Left ventricle myocardium inferior (tissue), 1 donor: ENCODE data around the gene TMEM109. TPM values are rescaled to one million over a fixed set of nuclear protein-coding genes. Genes with fewer than 3 reads are reported as not detected.

Experiments used
- DNase-seq: peaks from one replicate; pipeline ENCODE4 v3.0.0-alpha.2; 2020
- H3K27ac ChIP-seq: fragments of 200-600 bp; replicated peaks from 2 replicates; pipeline ENCODE4 v1.8.0; 2021
- H3K27me3 ChIP-seq: fragments of 200-600 bp; 2 replicates; pipeline ENCODE4 v1.8.0; 2021; ENCODE audit warnings: low read depth
- H3K36me3 ChIP-seq: fragments of 200-600 bp; 2 replicates; pipeline ENCODE4 v1.8.0; 2021
- H3K4me1 ChIP-seq: fragments of 200-600 bp; 2 replicates; pipeline ENCODE4 v1.8.0; 2021
- H3K4me3 ChIP-seq: fragments of 200-600 bp; 2 replicates; pipeline ENCODE4 v1.8.0; 2021; ENCODE audit warnings: mild to moderate bottlenecking, moderate library complexity
- H3K9me3 ChIP-seq: fragments of 200-600 bp; replicated peaks from 2 replicates; pipeline ENCODE4 v1.8.0; 2021
- intact Hi-C: fragments of 100-400 bp; cut with micrococcal nuclease; formaldehyde crosslinking; loops from one replicate; pipeline ENCODE4 v1.11.0; 2022
- total RNA-seq: library from RNA; stranded (reverse); fragmentation: NEBNext Ultra II Directional; extraction: Animal tissue kit (Norgen Biotek cat#: 25700); gene quantifications from one replicate; pipeline ENCODE4 v1.2.1, GENCODE V29; 2021
- TF ChIP-seq, protein P1 (sequence below): fragments of 200-600 bp; IDR thresholded peaks from 2 replicates; pipeline ENCODE4 v1.8.0; 2021; ENCODE audit warnings: antibody characterized with exemption, mild to moderate bottlenecking, borderline replicate concordance
- donor health status: DM: no; HTN: yes; CAD: no; lungs with severe emphysema.

Gene TMEM109
- total RNA-seq, 1 donor from 2014 or later, result 86.7 TPM

GRCh38 chr11:60915248-60915914, 1.4 kb downstream of the TMEM109 start:
- Histone ChIP-seq H3K4me3 (peak overlapping the region; percentile 94), H3K36me3 (peaks cover 9% of the 10 kb centered on the region), H3K9me3 (no peaks in the 10 kb centered on the region), H3K4me1 (peaks cover 94% of the 10 kb centered on the region), H3K27me3 (no peaks in the 10 kb centered on the region), H3K27ac (peak overlapping the region; percentile 98)
- TF ChIP-seq, protein P1, sequence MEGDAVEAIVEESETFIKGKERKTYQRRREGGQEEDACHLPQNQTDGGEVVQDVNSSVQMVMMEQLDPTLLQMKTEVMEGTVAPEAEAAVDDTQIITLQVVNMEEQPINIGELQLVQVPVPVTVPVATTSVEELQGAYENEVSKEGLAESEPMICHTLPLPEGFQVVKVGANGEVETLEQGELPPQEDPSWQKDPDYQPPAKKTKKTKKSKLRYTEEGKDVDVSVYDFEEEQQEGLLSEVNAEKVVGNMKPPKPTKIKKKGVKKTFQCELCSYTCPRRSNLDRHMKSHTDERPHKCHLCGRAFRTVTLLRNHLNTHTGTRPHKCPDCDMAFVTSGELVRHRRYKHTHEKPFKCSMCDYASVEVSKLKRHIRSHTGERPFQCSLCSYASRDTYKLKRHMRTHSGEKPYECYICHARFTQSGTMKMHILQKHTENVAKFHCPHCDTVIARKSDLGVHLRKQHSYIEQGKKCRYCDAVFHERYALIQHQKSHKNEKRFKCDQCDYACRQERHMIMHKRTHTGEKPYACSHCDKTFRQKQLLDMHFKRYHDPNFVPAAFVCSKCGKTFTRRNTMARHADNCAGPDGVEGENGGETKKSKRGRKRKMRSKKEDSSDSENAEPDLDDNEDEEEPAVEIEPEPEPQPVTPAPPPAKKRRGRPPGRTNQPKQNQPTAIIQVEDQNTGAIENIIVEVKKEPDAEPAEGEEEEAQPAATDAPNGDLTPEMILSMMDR, result peak; percentile 49
- peak; percentile 49 for DNase-seq
- intact Hi-C loops, result no loop called here

DNA sequence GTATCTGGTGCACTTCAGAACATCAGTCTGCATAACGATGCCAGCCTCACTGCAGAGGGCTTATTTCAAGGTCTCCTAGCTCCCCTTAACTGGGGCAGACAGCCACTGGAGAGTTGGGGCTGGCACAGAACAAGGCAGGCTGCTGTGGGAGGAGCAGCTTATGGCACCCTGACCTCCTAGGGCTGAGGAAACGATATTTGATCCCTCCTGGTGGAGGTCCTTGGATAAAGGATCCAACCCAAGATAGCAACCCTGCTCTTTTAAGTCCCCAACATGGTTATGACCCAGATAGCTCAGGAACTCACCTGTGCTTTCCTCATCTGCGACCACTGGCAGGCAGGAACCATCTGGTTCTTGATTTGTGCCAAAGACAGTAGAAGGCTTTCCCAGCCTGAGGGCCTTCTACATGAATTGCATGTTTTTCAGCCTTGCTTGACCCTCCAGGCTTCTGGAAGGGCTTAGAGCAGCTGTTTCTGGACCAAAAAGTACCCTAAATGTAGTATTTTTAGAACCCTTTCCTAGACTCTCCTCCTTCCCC, 2.8 kb downstream of the TMEM109 start:
- intact Hi-C loops, result no loop called here
- Histone ChIP-seq H3K4me3 (no peak overlapping the region), H3K27ac (no peak overlapping the region), H3K4me1 (peaks cover 81% of the 10 kb centered on the region), H3K27me3 (no peaks in the 10 kb centered on the region), H3K36me3 (peaks cover 23% of the 10 kb centered on the region), H3K9me3 (no peaks in the 10 kb centered on the region)
- TF ChIP-seq, protein P1, result no peak
- DNase-seq, result no peak

DNA sequence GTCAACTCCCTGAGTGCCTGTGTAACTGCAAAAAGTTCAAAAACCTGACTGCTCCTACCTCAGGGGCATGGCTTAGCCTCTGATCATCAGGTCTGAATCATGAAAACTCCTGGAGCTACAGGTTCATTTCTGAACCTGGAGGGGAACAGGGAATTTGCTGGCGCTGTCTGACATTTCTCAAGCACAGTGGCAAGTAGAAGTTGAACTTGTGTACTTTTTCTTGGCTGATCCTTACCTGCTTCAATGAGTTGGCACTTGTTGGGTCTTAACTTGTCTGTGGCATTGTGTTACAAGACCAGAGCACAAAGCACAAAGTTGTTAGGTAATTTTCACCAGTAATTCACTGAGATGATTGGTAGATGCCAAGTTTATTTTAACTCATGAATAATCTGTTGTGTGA, 3.3 kb downstream of the TMEM109 start:
- no peaks in the 10 kb centered on the region for H3K9me3 ChIP-seq
- no peak overlapping the region for H3K4me3 ChIP-seq
- H3K27ac ChIP-seq, result no peak overlapping the region
- DNase-seq, result no peak
- TF ChIP-seq, protein P1, result no peak
- intact Hi-C loops, result no loop called here
- H3K36me3 ChIP-seq, result peaks cover 28% of the 10 kb centered on the region
- peaks cover 76% of the 10 kb centered on the region for H3K4me1 ChIP-seq
- H3K27me3 ChIP-seq, result no peaks in the 10 kb centered on the region

GRCh38 chr11:60918251-60918938, 4.4 kb downstream of the TMEM109 start:
- H3K27me3 ChIP-seq, result no peaks in the 10 kb centered on the region
- H3K27ac ChIP-seq, result no peak overlapping the region
- no peak overlapping the region for H3K4me3 ChIP-seq
- DNase-seq, result no peak
- no peaks in the 10 kb centered on the region for H3K9me3 ChIP-seq
- intact Hi-C loops, result no loop called here
- TF ChIP-seq, protein P1, result no peak
- peaks cover 64% of the 10 kb centered on the region for H3K4me1 ChIP-seq
- H3K36me3 ChIP-seq, result peaks cover 39% of the 10 kb centered on the region

DNA sequence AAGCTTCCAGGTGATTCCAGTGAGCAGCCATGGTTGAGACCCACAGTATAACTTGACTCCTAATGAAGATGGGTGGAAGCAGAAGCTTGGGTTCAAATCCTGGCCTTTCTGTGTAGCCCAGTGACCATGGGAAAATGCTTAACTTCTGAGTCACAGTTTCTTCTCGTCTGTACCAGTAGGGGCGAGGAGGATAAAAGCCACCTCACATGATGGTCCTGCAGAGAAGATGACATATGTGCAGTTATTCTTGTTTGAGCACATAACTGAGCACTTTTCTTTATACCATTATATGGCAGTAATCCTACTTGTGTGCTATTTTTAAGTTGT, 4.9 kb downstream of the TMEM109 start:
- DNase-seq, result no peak
- H3K36me3 ChIP-seq, result peaks cover 39% of the 10 kb centered on the region
- no peaks in the 10 kb centered on the region for H3K9me3 ChIP-seq
- no peak overlapping the region for H3K4me3 ChIP-seq
- no peaks in the 10 kb centered on the region for H3K27me3 ChIP-seq
- TF ChIP-seq, protein P1, result no peak
- H3K27ac ChIP-seq, result no peak overlapping the region
- intact Hi-C loops, result no loop called here
- H3K4me1 ChIP-seq, result peaks cover 67% of the 10 kb centered on the region
